ENCODE results near the gene ACTG2. TPM values are rescaled to one million over a fixed set of nuclear protein-coding genes. Genes with fewer than 3 reads are reported as not detected.

The ACTG2 gene
- 2.9 and 6.2 TPM in 2 replicates for total RNA-seq

DNA sequence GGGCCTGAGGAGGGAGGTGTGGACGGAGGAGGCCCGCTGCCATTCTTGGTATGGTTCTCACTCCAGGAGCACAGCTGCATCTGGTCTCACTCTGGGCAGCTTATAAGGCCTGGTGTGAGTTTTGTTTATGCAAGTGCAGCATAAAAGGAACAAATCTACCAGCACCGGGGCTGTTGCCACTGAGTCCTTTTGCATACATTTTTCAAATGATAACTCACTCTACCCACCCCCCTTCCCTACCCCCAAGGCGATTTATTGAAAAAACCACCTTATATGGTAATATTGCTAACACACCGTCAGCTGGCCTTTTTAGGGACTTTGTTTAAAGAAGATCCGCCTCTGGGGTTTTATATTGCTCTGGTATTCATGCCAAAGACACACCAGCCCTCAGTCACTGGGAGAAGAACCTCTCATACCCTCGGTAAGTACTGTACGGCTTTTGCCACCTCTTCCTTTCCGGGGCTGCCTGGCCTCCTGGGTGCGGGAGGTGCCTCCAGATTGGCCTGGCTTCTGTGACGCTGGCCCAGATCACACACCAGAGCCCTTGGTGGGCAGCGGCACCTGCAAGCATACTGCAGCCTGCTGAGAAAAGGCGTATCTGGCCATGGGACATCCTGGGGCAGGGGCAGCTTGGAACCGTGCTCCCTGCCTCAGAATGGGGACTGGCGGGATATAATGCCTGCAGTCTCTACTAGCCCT lies at the start of gene ACTG2:
TSS of gene ACTG2 (plus strand) at position 378 of the 699 bp plus-strand sequence. CDS start 8,304 bp downstream, outside the sequence.

GRCh38 chr2:73926493-73927327 lies 33.9 kb downstream of the ACTG2 start, which contains the start of gene DGUOK:
Gene DGUOK, plus strand, starts transcription at chr2:73926880. Its CDS starts 31 bp downstream, at chr2:73926911.

Other genes starting within 250 kb of the ACTG2 start
- gene TPRKB, start 155.7 kb upstream of the ACTG2 start, total RNA-seq: 17.6 and 54.6 TPM in 2 replicates
- 23.7 and 26.9 TPM in 2 replicates for gene DUSP11, start 112.9 kb upstream of the ACTG2 start, total RNA-seq
- gene C2orf78, start 108.8 kb upstream of the ACTG2 start, total RNA-seq: not detected in 2 replicates
- gene STAMBP, start 64.0 kb upstream of the ACTG2 start, total RNA-seq: 22.1 and 23.0 TPM in 2 replicates
- 52.6 and 55.7 TPM in 2 replicates for gene DGUOK, start 33.9 kb downstream of the ACTG2 start, total RNA-seq
- 2.9 and 4.2 TPM in 2 replicates for gene TET3, start 91.9 kb downstream of the ACTG2 start, total RNA-seq